DND-41 (cell line): Measurements from ENCODE around the gene HOXD10.

ENCODE experiments used
- ATAC-seq: fragments of 200-7000 bp; cut with Tn5 transposase; 3 replicates; pipeline ENCODE4 v1.9.1; 2021; ENCODE audit warnings: low read depth; ENCODE audit not compliant: insufficient read depth
- DNase-seq: peaks from one replicate; pipeline ENCODE4 v3.0.0-alpha.2; 2020
- H2AFZ ChIP-seq: 2 replicates; pipeline ENCODE4 v1.6.0; 2012; ENCODE audit warnings: low read depth, low read length
- H3K27ac ChIP-seq: 2 replicates; pipeline ENCODE4 v1.5.1; 2012; ENCODE audit warnings: low read length, inconsistent platforms
- H3K27me3 ChIP-seq: fragments of 200-600 bp; sonication (generic); 2 replicates; pipeline ENCODE4 v1.6.0; 2012; ENCODE audit warnings: low read length, mild to moderate bottlenecking, inconsistent platforms; ENCODE audit not compliant: insufficient read depth, poor library complexity
- H3K36me3 ChIP-seq: 2 replicates; pipeline ENCODE4 v1.5.1; 2012; ENCODE audit warnings: low read length, inconsistent platforms; ENCODE audit not compliant: insufficient read depth
- H3K4me1 ChIP-seq: 2 replicates; pipeline ENCODE4 v1.5.1; 2012; ENCODE audit warnings: mild to moderate bottlenecking, low read length; ENCODE audit not compliant: insufficient read depth
- H3K4me2 ChIP-seq: 2 replicates; pipeline ENCODE4 v1.6.0; 2012; ENCODE audit warnings: mild to moderate bottlenecking, moderate library complexity, low read length, inconsistent platforms; ENCODE audit not compliant: insufficient read depth
- H3K4me3 ChIP-seq, 2 experiments: fragments of 200-600 bp in 1 of 2; shearing (Covaris generic) in 1 of 2; 2 replicates each; pipeline ENCODE4 v1.5.1; 2012 to 2016; ENCODE audit warnings: inconsistent platforms in 2 of 2, low read length in 2 of 2, mild to moderate bottlenecking in 2 of 2, low read depth in 1 of 2, moderate library complexity in 1 of 2
- H3K79me2 ChIP-seq: 2 replicates; pipeline ENCODE4 v1.6.0; 2012; ENCODE audit warnings: low read length, inconsistent platforms; ENCODE audit not compliant: insufficient read depth
- H3K9ac ChIP-seq: 2 replicates; pipeline ENCODE4 v1.6.0; 2012; ENCODE audit warnings: low read depth, mild to moderate bottlenecking, inconsistent platforms, low read length, moderate library complexity
- H3K9me3 ChIP-seq: 2 replicates; pipeline ENCODE4 v1.5.1; 2012; ENCODE audit warnings: low read length, moderate library complexity, mild to moderate bottlenecking, inconsistent platforms; ENCODE audit not compliant: insufficient read depth, severe bottlenecking
- H4K20me1 ChIP-seq: 2 replicates; pipeline ENCODE4 v1.6.0; 2012; ENCODE audit warnings: low read length; ENCODE audit not compliant: insufficient read depth
- CTCF ChIP-seq: IDR thresholded peaks from 2 replicates; pipeline ENCODE4 v1.5.1; 2012; ENCODE audit warnings: borderline replicate concordance, low read length, moderate library complexity, mild to moderate bottlenecking; ENCODE audit not compliant: poor library complexity, severe bottlenecking; ENCODE audit errors: extremely low read depth
- EZH2 ChIP-seq: IDR thresholded peaks from 3 replicates; pipeline ENCODE4 v1.6.1; 2012; ENCODE audit warnings: borderline replicate concordance, low read depth, mild to moderate bottlenecking, moderate library complexity, low read length, inconsistent platforms; ENCODE audit not compliant: severe bottlenecking

Gene HOXD10

DNA sequence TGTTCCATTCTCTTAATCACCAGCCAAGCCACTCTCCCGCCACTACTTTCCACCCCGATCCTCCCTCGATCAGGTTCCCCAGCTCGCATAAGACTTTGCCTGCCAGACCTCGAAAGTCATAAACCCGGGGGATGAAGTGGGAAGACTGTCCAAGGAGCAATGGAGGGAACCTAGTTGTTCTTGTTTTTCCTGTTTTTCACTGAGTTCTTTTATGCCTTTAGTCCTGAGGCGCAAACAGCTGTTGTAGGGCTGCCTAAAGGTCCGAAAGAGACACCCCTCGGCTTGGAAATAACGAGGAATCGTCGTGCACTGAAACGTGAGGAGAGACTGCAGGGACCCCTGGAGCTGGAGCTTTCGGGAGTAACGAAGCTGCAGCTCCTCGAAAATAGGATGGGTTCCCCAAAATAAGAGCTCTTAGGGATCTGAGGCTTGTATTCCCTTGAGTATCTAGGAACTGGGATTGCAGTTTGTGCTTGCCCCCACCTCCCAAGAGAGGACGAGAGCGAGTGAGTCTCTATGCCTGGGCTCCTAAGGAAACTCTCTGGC, 18.7 kb upstream of the HOXD10 start:
- Histone ChIP-seq H2AFZ (peak overlapping the region; percentile 90), H3K4me2 (peak overlapping the region; percentile 74), H4K20me1 (no peaks in the 10 kb centered on the region), H3K4me3 (peak overlapping the region; percentile 17 to 57; a peak in 3 of 4 replicates), H3K9me3 (no peaks in the 10 kb centered on the region), H3K9ac (peak overlapping the region; percentile 89), H3K4me1 (peaks cover 44% of the 10 kb centered on the region), H3K79me2 (peaks cover 26% of the 10 kb centered on the region), H3K27ac (peak overlapping the region; percentile 92), H3K36me3 (no peaks in the 10 kb centered on the region), H3K27me3 (no peaks in the 10 kb centered on the region)
- TF ChIP-seq CTCF (no peak), EZH2 (no peak)
- no peak for ATAC-seq
- DNase-seq: no peak

- peak overlapping the region; percentile 90; the same call in 1 of the 2 replicates for H2AFZ ChIP-seq
- no peaks in the 10 kb centered on the region for H3K9me3 ChIP-seq
- no peaks in the 10 kb centered on the region for H3K27me3 ChIP-seq
- ATAC-seq (no peak), DNase-seq (no peak)
- H3K79me2 ChIP-seq: peaks cover 21% of the 10 kb centered on the region
- H3K9ac ChIP-seq: peak overlapping the region; percentile 89; the same call in 1 of the 2 replicates
- no peaks in the 10 kb centered on the region for H4K20me1 ChIP-seq
- H3K27ac ChIP-seq: peak overlapping the region; percentile 92
- peak overlapping the region; percentile 74; the same call in 1 of the 2 replicates for H3K4me2 ChIP-seq
- no peaks in the 10 kb centered on the region for H3K36me3 ChIP-seq
- TF ChIP-seq CTCF (no peak), EZH2 (no peak)
- peak overlapping the region in 1 of 2 experiments; percentile 57; a peak in 1 of 4 replicates for H3K4me3 ChIP-seq
- peaks cover 39% of the 10 kb centered on the region for H3K4me1 ChIP-seq
Measured at GRCh38 chr2:176098366-176099158, 18.0 kb upstream of the HOXD10 start.

DNA sequence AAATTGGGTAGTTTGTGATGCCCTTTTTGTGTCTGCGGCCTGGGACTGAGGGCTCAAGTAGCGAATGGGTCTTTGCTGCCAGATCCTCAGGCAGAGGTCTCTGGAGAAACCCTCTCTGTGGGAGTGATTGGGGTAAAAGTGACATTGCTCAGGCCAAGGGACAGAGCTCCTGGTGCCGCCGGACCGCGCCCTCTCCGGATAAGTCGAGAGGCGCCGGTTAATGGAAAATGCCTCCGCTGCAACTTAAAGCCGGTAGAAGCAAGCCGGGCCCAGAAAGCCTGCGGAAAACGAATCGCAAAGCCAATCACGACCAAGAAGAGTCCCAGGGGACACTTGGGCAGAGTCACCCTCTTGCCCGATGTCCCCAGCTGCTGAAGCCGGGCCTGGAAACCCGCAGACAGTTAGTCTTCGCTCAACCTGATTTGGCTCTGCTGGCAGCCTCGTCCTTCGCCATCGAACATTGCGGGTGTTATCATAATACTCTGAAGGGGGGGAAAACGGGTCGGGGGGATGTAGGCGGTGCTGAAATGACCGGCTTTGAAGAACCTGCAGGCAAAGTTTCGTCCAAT, 17.3 kb upstream of the HOXD10 start:
- Histone ChIP-seq H3K27ac (no peak overlapping the region), H3K4me1 (peaks cover 32% of the 10 kb centered on the region), H3K9ac (no peak overlapping the region), H3K36me3 (no peaks in the 10 kb centered on the region), H2AFZ (no peak overlapping the region), H3K9me3 (no peaks in the 10 kb centered on the region), H3K79me2 (peaks cover 14% of the 10 kb centered on the region), H3K4me2 (no peak overlapping the region), H3K4me3 (no peak overlapping the region), H3K27me3 (no peaks in the 10 kb centered on the region), H4K20me1 (no peaks in the 10 kb centered on the region)
- no peak for TF ChIP-seq CTCF
- TF ChIP-seq EZH2: no peak
- ATAC-seq (no peak), DNase-seq (no peak)
